ENCODE data around the gene MFAP3. TPM values are rescaled to one million over a fixed set of nuclear protein-coding genes. Genes with fewer than 3 reads are reported as not detected.

MFAP3 gene
- total and polyA plus RNA-seq, 2 donors (not counting 3 experiments of a cell fraction or from before 2014, with no cell fraction given): 19.5 to 35.3 TPM

- H3K27ac ChIP-seq (ENCODE audit: insufficient read depth, low read depth, low read length): no peak overlapping the region
- FAIRE-seq: no peak
- H3K4me2 ChIP-seq (ENCODE audit: insufficient read depth, low read length): no peak overlapping the region
- no peaks in the 10 kb centered on the region for H3K4me1 ChIP-seq (ENCODE audit: control insufficient read depth, extremely low read depth, insufficient read depth, low read length)
- no peak overlapping the region for H3K4me3 ChIP-seq (replicated peaks in 1 of 3; ENCODE audit: insufficient read depth in 1 of 3, low read depth in 1 of 3, low read length in 3 of 3)
- no peaks in the 10 kb centered on the region for H3K9me1 ChIP-seq (replicated peaks; ENCODE audit: control insufficient read depth, extremely low read depth, insufficient read depth, low read length)
- TF ChIP-seq MYC (IDR thresholded peaks at IDR 0.05; ENCODE audit: low read depth, low read length) (no peak), POLR2A (IDR thresholded peaks at IDR 0.05; ENCODE audit: low read depth, low read length) (no peak), POLR2AphosphoS5 (IDR thresholded peaks at IDR 0.05; ENCODE audit: insufficient read depth, low read depth, low read length) (no peak), EZH2 (IDR thresholded peaks at IDR 0.05; ENCODE audit: borderline replicate concordance, low read depth, low read length, severe bottlenecking) (no peak), GATA2 (IDR thresholded peaks at IDR 0.05; ENCODE audit: insufficient read depth, insufficient read length, low read depth, low read length) (no peak), MAX (IDR thresholded peaks at IDR 0.05; ENCODE audit: insufficient read depth, insufficient read length) (no peak), CTCF (IDR thresholded peaks at IDR 0.05; ENCODE audit: extremely low read depth in 1 of 2, insufficient read depth in 1 of 2, low read depth in 1 of 2, low read length in 2 of 2) (no peak), FOS (IDR thresholded peaks at IDR 0.05; ENCODE audit: borderline replicate concordance, insufficient read depth, low read length) (no peak), JUN (IDR thresholded peaks at IDR 0.05; ENCODE audit: borderline replicate concordance, insufficient read depth, insufficient read length, low read depth) (no peak)
- CTCF ChIA-PET: interaction anchor here (1.1 to 1.6 kb wide), 4 partner anchors 11 to 17 kb away, joined by 3 to 11 read pairs (median 4); no protein-coding TSS in a partner anchor
- H3K79me2 ChIP-seq (ENCODE audit: control insufficient read depth, insufficient read depth, low read length): no peaks in the 10 kb centered on the region
- dilution Hi-C loops (cut with MboI; ENCODE audit: extremely low pct_ligation_motif_present, low sequenced_read_pairs): no loop called here
- no peaks in the 10 kb centered on the region for H3K36me3 ChIP-seq (ENCODE audit: control insufficient read depth in 2 of 2, extremely low read depth in 1 of 2, insufficient read depth in 2 of 2, low read length in 2 of 2)
- no TSS peak for BruUV-seq (replicated peaks)
- POLR2A ChIA-PET: no interaction called here
- no peaks in the 10 kb centered on the region for H3K9me3 ChIP-seq (replicated peaks; ENCODE audit: control insufficient read depth, insufficient read depth, low read length)
- no peaks in the 10 kb centered on the region for H4K20me1 ChIP-seq (replicated peaks; ENCODE audit: control insufficient read depth, extremely low read depth, insufficient read depth, low read length)
- H3K27me3 ChIP-seq (ENCODE audit: control insufficient read depth in 2 of 2, insufficient read depth in 2 of 2, low read length in 2 of 2): peaks cover 5 to 7% of the 10 kb centered on the region in 2 experiments
- no peak for DNase-seq (ENCODE audit: low read depth, low spot score)
- H2AFZ ChIP-seq (ENCODE audit: low read depth, low read length): no peak overlapping the region
- H3K9ac ChIP-seq (replicated peaks; ENCODE audit: extremely low read depth, insufficient read depth, low read length): no peak overlapping the region
- intact Hi-C loops (cut with micrococcal nuclease): no loop called here
These were observed 47.4 kb downstream of the MFAP3 start for GRCh38 chr5:154086146-154086545.
